ENCODE results near the gene COL5A2.

The COL5A2 gene

DNA sequence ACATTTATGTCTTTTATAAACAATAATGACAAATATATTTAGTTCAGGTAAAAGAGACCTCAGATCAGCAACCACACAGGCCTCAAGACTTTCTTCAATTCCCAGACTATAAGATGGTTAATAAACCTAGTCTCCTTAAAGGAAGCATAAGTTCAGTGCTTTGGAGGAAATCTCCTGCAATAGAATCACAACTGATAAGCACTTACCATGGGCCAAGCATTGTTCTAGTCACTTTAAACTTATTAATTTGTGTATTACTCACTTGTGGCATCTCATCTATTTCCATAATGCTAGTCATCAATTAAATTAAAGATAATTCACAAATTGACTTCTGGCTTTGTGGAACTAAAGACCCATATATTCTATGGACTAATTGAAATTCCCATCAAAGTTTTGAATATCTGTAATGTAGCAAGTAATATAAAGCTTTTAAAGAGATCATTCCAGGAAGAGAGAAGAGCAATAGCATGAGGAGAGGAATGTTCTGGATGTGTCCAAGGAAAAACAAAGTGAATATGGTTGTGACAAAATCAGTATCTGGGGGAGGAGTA is 163.2 kb downstream of the COL5A2 start:
- Histone ChIP-seq H3F3A (ENCODE audit: insufficient read depth) (no peaks in the 10 kb centered on the region), H3K9me3 (ENCODE audit: insufficient read depth, low read length) (no peaks in the 10 kb centered on the region), H2AFZ (ENCODE audit: low read depth, low read length, severe bottlenecking) (no peak overlapping the region), H3K4me3 (ENCODE audit: insufficient read depth, low read length, poor library complexity, severe bottlenecking) (no peak overlapping the region), H3K4me2 (ENCODE audit: low read depth, low read length, poor library complexity, severe bottlenecking) (no peak overlapping the region), H3K36me3 (ENCODE audit: low read length) (no peaks in the 10 kb centered on the region), H3K9ac (ENCODE audit: low read length) (no peak overlapping the region), H4K20me1 (ENCODE audit: low read depth, low read length) (no peaks in the 10 kb centered on the region), H3K27me3 (ENCODE audit: low read length) (no peaks in the 10 kb centered on the region), H3K79me2 (ENCODE audit: insufficient read depth, low read length) (no peaks in the 10 kb centered on the region), H3K9me2 (replicated peaks; ENCODE audit: insufficient read depth, low read length) (no peaks in the 10 kb centered on the region), H3K27ac (ENCODE audit: low read depth, low read length) (no peak overlapping the region)
- TF ChIP-seq CTCF (IDR thresholded peaks at IDR 0.05; ENCODE audit: insufficient read depth, low read length, poor library complexity, severe bottlenecking) = no peak
- no peak for TF ChIP-seq EZH2phosphoT487 (conservative IDR thresholded peaks at IDR 0.05; ENCODE audit: low read length)

GRCh38 chr2:189015359-189015758 is 164.2 kb downstream of the COL5A2 start:
- Histone ChIP-seq H3K9me2 (replicated peaks; ENCODE audit: insufficient read depth, low read length) (no peaks in the 10 kb centered on the region), H3F3A (ENCODE audit: insufficient read depth) (no peaks in the 10 kb centered on the region), H3K79me2 (ENCODE audit: insufficient read depth, low read length) (no peaks in the 10 kb centered on the region), H3K4me3 (ENCODE audit: insufficient read depth, low read length, poor library complexity, severe bottlenecking) (no peak overlapping the region), H3K27me3 (ENCODE audit: low read length) (no peaks in the 10 kb centered on the region), H3K9ac (ENCODE audit: low read length) (no peak overlapping the region), H3K9me3 (ENCODE audit: insufficient read depth, low read length) (no peaks in the 10 kb centered on the region), H2AFZ (ENCODE audit: low read depth, low read length, severe bottlenecking) (no peak overlapping the region), H3K27ac (ENCODE audit: low read depth, low read length) (no peak overlapping the region), H4K20me1 (ENCODE audit: low read depth, low read length) (no peaks in the 10 kb centered on the region), H3K4me2 (ENCODE audit: low read depth, low read length, poor library complexity, severe bottlenecking) (no peak overlapping the region), H3K36me3 (ENCODE audit: low read length) (no peaks in the 10 kb centered on the region)
- TF ChIP-seq EZH2phosphoT487 (conservative IDR thresholded peaks at IDR 0.05; ENCODE audit: low read length) (no peak), CTCF (IDR thresholded peaks at IDR 0.05; ENCODE audit: insufficient read depth, low read length, poor library complexity, severe bottlenecking) (no peak)

DNA sequence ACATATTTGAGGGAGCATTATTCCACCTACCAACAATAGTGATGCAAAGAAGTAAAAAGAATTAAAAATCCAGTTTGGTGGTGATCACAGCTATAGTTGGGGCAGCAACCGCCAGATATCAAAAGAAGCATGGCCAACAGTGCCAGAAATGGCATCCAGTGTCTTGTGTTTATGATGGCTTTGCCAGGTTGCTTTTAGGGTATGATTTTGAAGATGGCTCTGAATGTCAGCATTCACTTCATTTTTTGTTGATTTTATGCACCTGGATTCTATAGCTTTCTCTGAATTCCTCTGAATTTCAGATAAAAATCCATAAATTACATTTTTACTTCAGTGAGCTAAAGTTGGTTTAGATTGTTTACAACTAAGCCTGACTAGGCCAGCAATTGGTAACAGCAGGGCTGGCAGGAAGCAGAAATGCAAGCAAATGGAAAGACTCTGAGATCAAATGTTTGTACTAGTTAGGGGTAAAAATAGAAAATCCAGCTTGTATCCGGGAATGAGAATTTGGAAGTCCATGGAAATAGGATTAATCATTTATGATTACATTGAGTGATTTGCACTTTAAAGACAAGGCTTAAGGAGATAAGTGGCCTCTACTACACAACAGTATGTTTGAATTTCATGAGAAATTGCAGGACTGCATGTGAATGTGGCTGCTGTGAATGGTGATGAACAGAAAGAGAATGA is 165.0 kb downstream of the COL5A2 start:
- Histone ChIP-seq H3K4me2 (ENCODE audit: low read depth, low read length, poor library complexity, severe bottlenecking) (no peak overlapping the region), H3K27ac (ENCODE audit: low read depth, low read length) (no peak overlapping the region), H3K36me3 (ENCODE audit: low read length) (no peaks in the 10 kb centered on the region), H3F3A (ENCODE audit: insufficient read depth) (no peaks in the 10 kb centered on the region), H3K4me3 (ENCODE audit: insufficient read depth, low read length, poor library complexity, severe bottlenecking) (no peak overlapping the region), H4K20me1 (ENCODE audit: low read depth, low read length) (no peaks in the 10 kb centered on the region), H3K79me2 (ENCODE audit: insufficient read depth, low read length) (no peaks in the 10 kb centered on the region), H3K9me2 (replicated peaks; ENCODE audit: insufficient read depth, low read length) (no peaks in the 10 kb centered on the region), H3K9ac (ENCODE audit: low read length) (no peak overlapping the region), H3K27me3 (ENCODE audit: low read length) (no peaks in the 10 kb centered on the region), H3K9me3 (ENCODE audit: insufficient read depth, low read length) (no peaks in the 10 kb centered on the region), H2AFZ (ENCODE audit: low read depth, low read length, severe bottlenecking) (no peak overlapping the region)
- TF ChIP-seq EZH2phosphoT487 (conservative IDR thresholded peaks at IDR 0.05; ENCODE audit: low read length) (no peak), CTCF (IDR thresholded peaks at IDR 0.05; ENCODE audit: insufficient read depth, low read length, poor library complexity, severe bottlenecking) (no peak)
